Medulla oblongata (tissue), 1 donor: ENCODE data around the gene ADH1A.
A peak's percentile ranks its signal among the peaks of the same experiment; 100 is the strongest.
"Not testable (repeated sequence)": the region's sequence is repeated elsewhere in the genome, so short reads cannot be mapped to it uniquely, and the experiment has no call there.

Experiments
- DNase-seq: peaks from one replicate; pipeline ENCODE4 v3.0.0-alpha.2; 2015; ENCODE audit errors: extremely low spot score

Gene ADH1A

GRCh38 chr4:99290848-99291786 lies at the start of gene ADH1A:
ADH1A (minus strand) TSS chr4:99290985; CDS start chr4:99290914, 71 bp downstream.
- DNase-seq = no peak

- DNase-seq = no peak
These were observed 48.4 kb upstream of the ADH1A start for GRCh38 chr4:99339172-99339571.

- no peak for DNase-seq
These were observed 45.8 kb upstream of the ADH1A start for GRCh38 chr4:99336553-99336952.

- DNase-seq = no peak
These were observed 44.1 kb upstream of the ADH1A start for GRCh38 chr4:99334880-99335279.

GRCh38 chr4:99330648-99331047 lies 39.9 kb upstream of the ADH1A start:
- DNase-seq = no peak

- DNase-seq = no peak
These were observed 39.1 kb upstream of the ADH1A start for GRCh38 chr4:99329876-99330275.

GRCh38 chr4:99324979-99325378 lies 34.2 kb upstream of the ADH1A start:
- peak; percentile 41 for DNase-seq

GRCh38 chr4:99324361-99324760 lies 33.6 kb upstream of the ADH1A start:
- DNase-seq = no peak

GRCh38 chr4:99323756-99324155 lies 33.0 kb upstream of the ADH1A start:
- DNase-seq = peak; percentile 6

- DNase-seq = no peak
These were observed 30.7 kb upstream of the ADH1A start, which contains the start of gene ADH1B for GRCh38 chr4:99321241-99322191. ADH1B (minus strand) TSS chr4:99321401; CDS start chr4:99321331, 70 bp downstream.

GRCh38 chr4:99317811-99318210 lies 27.0 kb upstream of the ADH1A start:
- not testable (repeated sequence) for DNase-seq

GRCh38 chr4:99317354-99317753 lies 26.6 kb upstream of the ADH1A start:
- DNase-seq = no peak

- no peak for DNase-seq
These were observed 25.1 kb upstream of the ADH1A start for GRCh38 chr4:99315839-99316238.

- no peak for DNase-seq
These were observed 23.4 kb upstream of the ADH1A start for GRCh38 chr4:99314211-99314610.

GRCh38 chr4:99310389-99310788 lies 19.6 kb upstream of the ADH1A start:
- DNase-seq = no peak

GRCh38 chr4:99305638-99306400 lies 15.0 kb upstream of the ADH1A start:
- no peak for DNase-seq

- no peak for DNase-seq
These were observed 10.8 kb upstream of the ADH1A start for GRCh38 chr4:99301376-99302164.

- peak; percentile 18 for DNase-seq
These were observed 10.1 kb upstream of the ADH1A start for GRCh38 chr4:99300934-99301333.

GRCh38 chr4:99293357-99293756 lies 2.6 kb upstream of the ADH1A start:
- no peak for DNase-seq

GRCh38 chr4:99285387-99285786 lies 5.4 kb downstream of the ADH1A start:
- no peak for DNase-seq

- no peak for DNase-seq
These were observed 8.1 kb downstream of the ADH1A start for GRCh38 chr4:99282731-99283130.
